ENCODE results near the gene SSBP3.

GRCh38 chr1:54317084-54317483, 89.1 kb downstream of the SSBP3 start:
- TF ChIP-seq CTCF (conservative IDR thresholded peaks at IDR 0.05; ENCODE audit: low read length): no peak
- no peak for TF ChIP-seq EZH2phosphoT487 (IDR thresholded peaks at IDR 0.05; ENCODE audit: borderline replicate concordance, low read depth, low read length)
